HCT116 (cell line): ENCODE data around the gene BTBD9.

Experiments
- CTCF ChIP-seq, 3 experiments: fragments of 200-600 bp in 1 of 3; sonication (generic) in 1 of 3; IDR thresholded peaks in 2 of 3; conservative IDR thresholded peaks in 1 of 3; 2 replicates each; pipeline ENCODE4 v1.5.1; 2012 to 2017; ENCODE audit warnings: low read depth in 2 of 3, low read length in 2 of 3, antibody characterized with exemption in 1 of 3, borderline replicate concordance in 1 of 3, control low read depth in 1 of 3, mild to moderate bottlenecking in 1 of 3, mixed read lengths in 1 of 3, mixed run types in 1 of 3, moderate library complexity in 1 of 3; ENCODE audit not compliant: insufficient read depth in 1 of 3
- MAX ChIP-seq: IDR thresholded peaks from 2 replicates; pipeline ENCODE4 v1.6.1; 2012

- TF ChIP-seq MAX = no peak
- TF ChIP-seq CTCF (IDR thresholded peaks at IDR 0.05 in 2 of 3, conservative IDR thresholded peaks at IDR 0.05 in 1 of 3; ENCODE audit: borderline replicate concordance in 1 of 3, insufficient read depth in 1 of 3, low read depth in 2 of 3, low read length in 2 of 3) = no peak
These were observed 96.7 kb downstream of the BTBD9 start for GRCh38 chr6:38543022-38543421.
